CD4-positive, CD25-positive, alpha-beta regulatory T cell (primary cell): ENCODE measurements around the gene TRPC1. TPM values are rescaled to one million over a fixed set of nuclear protein-coding genes. Genes with fewer than 3 reads are reported as not detected.

Experiments used
- ATAC-seq, 2 donors: fragments of 150-1000 bp; cut with Tn5 transposase; one replicate each; pipeline ENCODE4 v1.10.0; 2021; ENCODE audit warnings: low read depth in 2 of 2, moderate number of reproducible peaks in 2 of 2, moderate library complexity in 1 of 2
- DNase-seq, 3 donors: peaks; one replicate each; pipeline versions ENCODE4 v3.0.0 to v3.0.0-alpha.2; 2012 to 2022; ENCODE audit warnings: mixed read lengths in 1 of 3
- H3K27ac ChIP-seq: one replicate; pipeline ENCODE4 v1.7.0; 2013; ENCODE audit warnings: mild to moderate bottlenecking, low read length; ENCODE audit not compliant: insufficient read depth, poor library complexity, severe bottlenecking
- H3K27me3 ChIP-seq: one replicate; pipeline ENCODE4 v1.7.0; 2013; ENCODE audit warnings: low read length; ENCODE audit not compliant: control insufficient read depth, insufficient read depth
- H3K36me3 ChIP-seq: one replicate; pipeline ENCODE4 v1.7.0; 2013; ENCODE audit warnings: mild to moderate bottlenecking, low read length, moderate library complexity; ENCODE audit not compliant: control insufficient read depth, insufficient read depth
- H3K4me1 ChIP-seq: 2 replicates; pipeline ENCODE4 v1.7.0; 2013; ENCODE audit warnings: mild to moderate bottlenecking, low read length; ENCODE audit not compliant: insufficient read depth, control insufficient read depth, poor library complexity, severe bottlenecking
- H3K4me3 ChIP-seq: one replicate; pipeline ENCODE4 v1.7.0; 2013; ENCODE audit warnings: low read depth, mild to moderate bottlenecking, low read length, moderate library complexity
- H3K9me3 ChIP-seq, 2 experiments: 1 replicate in 1 of 2; 2 replicates in 1 of 2; pipeline ENCODE4 v1.7.0; 2013; ENCODE audit warnings: low read length in 2 of 2, mild to moderate bottlenecking in 1 of 2, moderate library complexity in 1 of 2; ENCODE audit not compliant: control insufficient read depth in 2 of 2
- H3K27ac Mint-ChIP-seq, 3 donors: one replicate each; pipeline ENCODE4 v1.8.0; 2020 to 2022; ENCODE audit warnings: mild to moderate bottlenecking in 3 of 3, mixed read lengths in 3 of 3, moderate library complexity in 2 of 3
- H3K27me3 Mint-ChIP-seq: one replicate; pipeline ENCODE4 v1.8.0; 2022; ENCODE audit warnings: mild to moderate bottlenecking, mixed read lengths
- H3K36me3 Mint-ChIP-seq: one replicate; pipeline ENCODE4 v1.8.0; 2020; ENCODE audit warnings: mixed read lengths
- H3K4me1 Mint-ChIP-seq, 4 donors: one replicate each; pipeline ENCODE4 v1.8.0; 2020 to 2022; ENCODE audit warnings: mixed read lengths in 4 of 4, mild to moderate bottlenecking in 1 of 4
- H3K4me3 Mint-ChIP-seq, 4 donors: one replicate each; pipeline ENCODE4 v1.8.0; 2020 to 2022; ENCODE audit warnings: mild to moderate bottlenecking in 4 of 4, mixed read lengths in 4 of 4, moderate library complexity in 3 of 4
- H3K9me3 Mint-ChIP-seq, 7 donors: one replicate each; pipeline ENCODE4 v1.8.0; 2020 to 2022; ENCODE audit warnings: mixed read lengths in 7 of 7, mild to moderate bottlenecking in 3 of 7, moderate library complexity in 2 of 7
- polyA plus RNA-seq, 4 donors: library from polyadenylated mRNA; unstranded; fragments of 300-500 nt; fragmentation: Illumina TruSeq; gene quantifications; one replicate each; pipeline ENCODE4 v1.2.3, GENCODE V29; 2021
- total RNA-seq: library from RNA; stranded (reverse); gene quantifications from one replicate; pipeline ENCODE4 v1.2.3, GENCODE V29; 2022

TRPC1 gene
- total and polyA plus RNA-seq, 5 donors from 2014 or later: 0.24 to 1.6 (median 0.78) TPM

DNA sequence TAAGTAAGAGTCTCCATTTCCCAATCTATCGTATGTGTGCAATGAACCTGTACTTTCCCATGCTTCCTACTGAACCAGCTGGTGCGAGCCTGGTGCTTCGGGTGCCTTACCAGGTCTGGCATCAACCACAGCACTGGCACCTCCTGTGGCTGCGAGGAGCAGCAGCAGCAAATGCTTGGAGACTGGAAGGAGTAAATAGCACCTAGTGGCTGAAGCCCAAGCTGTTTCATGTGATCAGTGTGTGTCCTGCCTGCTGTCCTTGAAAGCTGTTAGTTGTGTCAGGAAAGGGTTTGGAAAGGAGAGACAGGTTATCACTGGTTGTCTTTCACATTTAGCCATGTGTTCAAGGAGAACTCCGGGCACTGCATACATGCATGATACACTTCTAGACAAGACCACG lies 133.2 kb downstream of the TRPC1 start:
- Mint-ChIP-seq H3K4me3 (no peak overlapping the region), H3K27me3 (peaks cover 34% of the 10 kb centered on the region), H3K27ac (no peak overlapping the region), H3K9me3 (peaks cover 0 to 1% (median 0%) of the 10 kb centered on the region in 7 donors), H3K36me3 (no peaks in the 10 kb centered on the region), H3K4me1 (no peaks in the 10 kb centered on the region)
- no peak for DNase-seq
- Histone ChIP-seq H3K4me3 (no peak overlapping the region), H3K4me1 (no peaks in the 10 kb centered on the region), H3K27ac (no peak overlapping the region), H3K36me3 (no peaks in the 10 kb centered on the region), H3K27me3 (peaks cover 11% of the 10 kb centered on the region), H3K9me3 (no peaks in the 10 kb centered on the region)
- ATAC-seq: no peak

Other genes starting within 250 kb of the TRPC1 start
- 38.3 TPM for gene ATR, start 145.3 kb upstream of the TRPC1 start, total RNA-seq
- 10 to 100 TPM in 3 of 4 donors, 1 to 10 TPM in 1; 9.7 to 16.2 (median 11.8) TPM for gene ATR, start 145.3 kb upstream of the TRPC1 start, polyA plus RNA-seq
- gene PLS1, start 127.6 kb upstream of the TRPC1 start, total RNA-seq: 1.2 TPM
- 1 to 10 TPM in 3 of 4 donors, under 1 TPM in 1; 1.00 to 4.7 (median 2.9) TPM for gene PLS1, start 127.6 kb upstream of the TRPC1 start, polyA plus RNA-seq
- gene PCOLCE2, start 165.0 kb downstream of the TRPC1 start, total RNA-seq: not detected
- gene PCOLCE2, start 165.0 kb downstream of the TRPC1 start, polyA plus RNA-seq: not detected
- not detected for gene PAQR9, start 239.6 kb downstream of the TRPC1 start, total RNA-seq
- not detected for gene PAQR9, start 239.6 kb downstream of the TRPC1 start, polyA plus RNA-seq